Neural cell (in vitro differentiated cells): ENCODE data around the gene LMCD1. TPM values are rescaled to one million over a fixed set of nuclear protein-coding genes. Genes with fewer than 3 reads are reported as not detected.

Experiments
- H2AFZ ChIP-seq: fragments of 200-600, 300-800 bp; sonication (generic), shearing (Covaris generic); 2 replicates; pipeline ENCODE4 v1.6.0; 2014; ENCODE audit warnings: low read depth, mild to moderate bottlenecking, antibody characterized with exemption, low read length, moderate library complexity
- H3F3A ChIP-seq: fragments of 200-600 bp; shearing (Covaris generic); 2 replicates; pipeline ENCODE4 v1.6.1; 2016; ENCODE audit warnings: mild to moderate bottlenecking, moderate library complexity, mixed read lengths, antibody characterized with exemption, low read length; ENCODE audit not compliant: insufficient read depth, poor library complexity, severe bottlenecking
- H3K27ac ChIP-seq: fragments of 200-600, 300-800 bp; sonication (generic), shearing (Covaris generic); 2 replicates; pipeline ENCODE4 v1.5.1; 2014; ENCODE audit warnings: mild to moderate bottlenecking, low read length, moderate library complexity
- H3K27me3 ChIP-seq: fragments of 300-800, 200-600 bp; sonication (generic), shearing (Covaris generic); 2 replicates; pipeline ENCODE4 v1.6.0; 2014; ENCODE audit warnings: mild to moderate bottlenecking, low read depth, low read length, moderate library complexity; ENCODE audit not compliant: insufficient read depth
- H3K36me3 ChIP-seq: fragments of 300-800, 200-600 bp; sonication (generic), shearing (Covaris generic); 2 replicates; pipeline ENCODE4 v1.5.1; 2014; ENCODE audit warnings: mild to moderate bottlenecking, antibody characterized with exemption, low read length, moderate library complexity; ENCODE audit not compliant: insufficient read depth
- H3K4me2 ChIP-seq: fragments of 300-800, 200-600 bp; sonication (generic), shearing (Covaris generic); 2 replicates; pipeline ENCODE4 v1.6.0; 2014; ENCODE audit warnings: mild to moderate bottlenecking, low read length
- H3K4me3 ChIP-seq: fragments of 300-800, 200-600 bp; sonication (generic), shearing (Covaris generic); 2 replicates; pipeline ENCODE4 v1.5.1; 2014; ENCODE audit warnings: mild to moderate bottlenecking, low read length, moderate library complexity
- H3K79me2 ChIP-seq: fragments of 200-600 bp; shearing (Covaris generic); replicated peaks from 2 replicates; pipeline ENCODE4 v1.6.0; 2014; ENCODE audit warnings: mild to moderate bottlenecking, low read length, moderate library complexity; ENCODE audit not compliant: insufficient read depth
- H3K9ac ChIP-seq: fragments of 300-800, 200-600 bp; sonication (generic), shearing (Covaris generic); 2 replicates; pipeline ENCODE4 v1.6.1; 2016; ENCODE audit warnings: mild to moderate bottlenecking, low read length, mixed read lengths
- H3K9me2 ChIP-seq: fragments of 200-600 bp; shearing (Covaris generic); 2 replicates; pipeline ENCODE4 v1.6.1; 2016; ENCODE audit warnings: mild to moderate bottlenecking, low read length, mixed read lengths; ENCODE audit not compliant: insufficient read depth
- H3K9me3 ChIP-seq: fragments of 200-600, 300-800 bp; sonication (generic), shearing (Covaris generic); 2 replicates; pipeline ENCODE4 v1.6.1; 2016; ENCODE audit warnings: mild to moderate bottlenecking, mixed run types, low read length, moderate library complexity, mixed read lengths
- H4K20me1 ChIP-seq: fragments of 200-600 bp; shearing (Covaris generic); 2 replicates; pipeline ENCODE4 v1.6.1; 2016; ENCODE audit warnings: mild to moderate bottlenecking, mixed run types; ENCODE audit not compliant: insufficient read depth
- CTCF ChIP-seq: fragments of 450-650 bp; IDR thresholded peaks from 2 replicates; pipeline ENCODE4 v1.5.1; 2014; ENCODE audit warnings: antibody characterized with exemption, mild to moderate bottlenecking, moderate library complexity; ENCODE audit not compliant: poor library complexity, severe bottlenecking
- EP300 ChIP-seq: fragments of 450-650 bp; conservative IDR thresholded peaks from 2 replicates; pipeline ENCODE4 v1.6.1; 2014; ENCODE audit warnings: antibody characterized with exemption, mild to moderate bottlenecking, moderate library complexity; ENCODE audit not compliant: poor library complexity, severe bottlenecking
- EZH2 ChIP-seq: fragments of 200-600, 300-800 bp; shearing (Covaris generic), sonication (generic); IDR thresholded peaks from 2 replicates; pipeline ENCODE4 v1.6.1; 2014; ENCODE audit warnings: antibody characterized with exemption, low read length, borderline replicate concordance, mild to moderate bottlenecking; ENCODE audit not compliant: insufficient read depth, poor library complexity, severe bottlenecking
- MXI1 ChIP-seq: fragments of 450-650 bp; conservative IDR thresholded peaks from 2 replicates; pipeline ENCODE4 v1.6.1; 2014; ENCODE audit warnings: antibody characterized with exemption, mild to moderate bottlenecking; ENCODE audit not compliant: poor library complexity, severe bottlenecking
- POLR2AphosphoS5 ChIP-seq: IDR thresholded peaks from 2 replicates; pipeline ENCODE4 v1.6.1; 2012
- RAD21 ChIP-seq: fragments of 450-650 bp; conservative IDR thresholded peaks from 2 replicates; pipeline ENCODE4 v1.6.1; 2014; ENCODE audit warnings: antibody characterized with exemption, mild to moderate bottlenecking, moderate library complexity
- REST ChIP-seq: IDR thresholded peaks from 2 replicates; pipeline ENCODE4 v1.6.1; 2012; ENCODE audit warnings: borderline replicate concordance
- SMC3 ChIP-seq: fragments of 450-650 bp; conservative IDR thresholded peaks from 2 replicates; pipeline ENCODE4 v1.6.1; 2014; ENCODE audit warnings: antibody characterized with exemption, mild to moderate bottlenecking, moderate library complexity; ENCODE audit not compliant: poor library complexity
- TAF1 ChIP-seq: IDR thresholded peaks from 2 replicates; pipeline ENCODE4 v1.6.1; 2012; ENCODE audit warnings: low read depth
- polyA plus RNA-seq: library from polyadenylated mRNA; depleted of rRNA; stranded (reverse); fragments of >200 nt; gene quantifications from 2 replicates; pipeline ENCODE4 v1.2.3, GENCODE V29; 2014

LMCD1 gene
- polyA plus RNA-seq, 1 donor from 2014 or later: 3.5 TPM

GRCh38 chr3:8537440-8537839 lies 35.8 kb downstream of the LMCD1 start:
- H4K20me1 ChIP-seq: no peaks in the 10 kb centered on the region
- no peaks in the 10 kb centered on the region for H3K36me3 ChIP-seq
- H3K79me2 ChIP-seq: no peaks in the 10 kb centered on the region

GRCh38 chr3:8538223-8538622 lies 36.6 kb downstream of the LMCD1 start:
- H3K36me3 ChIP-seq: no peaks in the 10 kb centered on the region
- no peaks in the 10 kb centered on the region for H4K20me1 ChIP-seq
- H3K9me3 ChIP-seq: no peaks in the 10 kb centered on the region
- H3K27ac ChIP-seq: no peak overlapping the region
- H3K9ac ChIP-seq: no peak overlapping the region
- H2AFZ ChIP-seq: no peak overlapping the region
- H3F3A ChIP-seq: no peaks in the 10 kb centered on the region
- no peak for TF ChIP-seq REST
- no peak for TF ChIP-seq POLR2AphosphoS5
- no peak for TF ChIP-seq MXI1
- TF ChIP-seq CTCF: no peak
- no peak for TF ChIP-seq SMC3
- H3K4me3 ChIP-seq: no peak overlapping the region
- no peak overlapping the region for H3K4me2 ChIP-seq
- H3K9me2 ChIP-seq: no peaks in the 10 kb centered on the region
- H3K79me2 ChIP-seq: no peaks in the 10 kb centered on the region
- no peaks in the 10 kb centered on the region for H3K27me3 ChIP-seq

More at GRCh38 chr3:8537440-8537839, 35.8 kb downstream of the LMCD1 start:
- Histone ChIP-seq H3K27ac (no peak overlapping the region), H3K4me3 (no peak overlapping the region), H3K9me2 (no peaks in the 10 kb centered on the region), H3F3A (no peaks in the 10 kb centered on the region), H2AFZ (no peak overlapping the region), H3K4me2 (no peak overlapping the region), H3K9me3 (no peaks in the 10 kb centered on the region), H3K27me3 (no peaks in the 10 kb centered on the region), H3K9ac (no peak overlapping the region)
- TF ChIP-seq MXI1 (no peak), EZH2 (no peak), CTCF (no peak), RAD21 (no peak), REST (no peak), POLR2AphosphoS5 (no peak), TAF1 (no peak), EP300 (no peak)
